Activated effector memory CD4-positive, alpha-beta T cell treated with anti-CD3 and anti-CD28 coated beads, Interleukin-2, amount 50 U/mL, for 16 hours (primary cell): ENCODE data around the gene IGSF9.

ENCODE experiments used
- DNase-seq: peaks from one replicate; pipeline ENCODE4 v3.0.0-alpha.2; 2020

Gene IGSF9

GRCh38 chr1:159945483-159946241, at the start of gene IGSF9:
IGSF9 (minus strand) TSS chr1:159945613; CDS start chr1:159943454, 2,159 bp downstream.
- DNase-seq: peak; percentile 88

- DNase-seq: no peak
These were observed 49.5 kb upstream of the IGSF9 start for GRCh38 chr1:159994896-159995295.

GRCh38 chr1:159993911-159994310, 48.5 kb upstream of the IGSF9 start:
- no peak for DNase-seq

- no peak for DNase-seq
These were observed 46.7 kb upstream of the IGSF9 start for GRCh38 chr1:159992161-159992560.

GRCh38 chr1:159991513-159991912, 46.1 kb upstream of the IGSF9 start:
- DNase-seq: no peak

- no peak for DNase-seq
These were observed 44.6 kb upstream of the IGSF9 start for GRCh38 chr1:159990005-159990404.

GRCh38 chr1:159989581-159989980, 44.2 kb upstream of the IGSF9 start:
- DNase-seq: no peak

GRCh38 chr1:159988006-159988405, 42.6 kb upstream of the IGSF9 start:
- no peak for DNase-seq

GRCh38 chr1:159987186-159987585, 41.8 kb upstream of the IGSF9 start:
- DNase-seq: no peak

- DNase-seq: no peak
These were observed 41.1 kb upstream of the IGSF9 start for GRCh38 chr1:159986531-159986930.

- DNase-seq: no peak
These were observed 40.7 kb upstream of the IGSF9 start for GRCh38 chr1:159986093-159986492.

GRCh38 chr1:159985473-159985872, 40.1 kb upstream of the IGSF9 start:
- DNase-seq: no peak

GRCh38 chr1:159983681-159984080, 38.3 kb upstream of the IGSF9 start:
- no peak for DNase-seq

GRCh38 chr1:159982280-159982679, 36.9 kb upstream of the IGSF9 start:
- no peak for DNase-seq

- DNase-seq: no peak
These were observed 36.1 kb upstream of the IGSF9 start for GRCh38 chr1:159981351-159982055.

GRCh38 chr1:159980786-159981185, 35.4 kb upstream of the IGSF9 start:
- no peak for DNase-seq

GRCh38 chr1:159980076-159980475, 34.7 kb upstream of the IGSF9 start:
- DNase-seq: no peak

- DNase-seq: no peak
These were observed 33.8 kb upstream of the IGSF9 start for GRCh38 chr1:159979257-159979656.

GRCh38 chr1:159978107-159978398, 32.6 kb upstream of the IGSF9 start:
- DNase-seq: no peak

GRCh38 chr1:159977364-159978106, 32.1 kb upstream of the IGSF9 start:
- no peak for DNase-seq

GRCh38 chr1:159974350-159974965, 29.0 kb upstream of the IGSF9 start:
- no peak for DNase-seq

- no peak for DNase-seq
These were observed 28.0 kb upstream of the IGSF9 start for GRCh38 chr1:159973350-159973940.
